Measurements from ENCODE around the gene FAM168A. TPM values are rescaled to one million over a fixed set of nuclear protein-coding genes. Genes with fewer than 3 reads are reported as not detected.

FAM168A gene
- polyA plus RNA-seq, 2 of the 4 experiments (the other 2 are of a cell fraction), result 15.3 to 19.2 TPM

DNA sequence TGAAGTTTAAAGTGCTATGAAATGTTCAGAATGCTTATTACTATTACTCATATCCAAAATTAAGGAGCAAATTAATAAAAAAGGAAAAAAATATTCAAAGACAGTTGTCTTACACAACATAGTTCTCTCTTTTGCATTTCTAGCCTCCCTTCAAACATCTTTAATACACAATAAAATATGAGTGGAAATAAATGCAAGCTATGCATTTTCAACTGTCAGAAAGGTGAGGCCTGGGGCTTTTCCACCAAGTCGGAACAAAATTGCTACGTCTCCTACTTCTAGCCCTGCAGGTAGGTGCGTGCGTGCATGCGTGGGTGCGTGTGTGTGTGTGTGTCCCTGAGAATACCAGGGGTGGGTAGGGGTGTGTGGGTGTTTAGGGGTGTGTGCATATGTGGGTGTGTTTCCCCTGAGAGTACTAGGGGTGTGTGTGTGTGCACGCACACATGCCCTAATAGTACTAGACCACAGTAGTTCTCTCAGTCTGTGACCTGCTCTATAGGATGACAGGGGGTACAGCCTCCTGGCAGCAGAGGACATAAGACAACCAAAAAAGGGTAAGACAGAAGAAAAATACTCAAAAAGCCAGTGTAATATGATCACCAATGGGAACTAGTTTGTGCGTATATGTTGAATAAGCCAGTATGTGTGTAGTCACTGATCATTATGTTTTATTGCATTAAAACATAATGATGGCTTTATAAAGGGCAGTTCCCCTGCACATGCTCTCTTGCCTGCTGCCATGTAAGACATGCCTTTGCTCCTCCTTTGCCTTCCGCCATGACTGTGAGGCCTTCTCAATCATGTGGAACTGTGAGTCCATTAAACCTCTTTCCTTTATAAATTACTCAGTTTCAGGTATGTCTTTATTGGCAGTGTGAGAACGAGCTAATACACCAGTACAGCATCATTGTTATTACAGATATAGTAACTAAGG lies 89.4 kb downstream of the FAM168A start:
- POLR2A ChIA-PET, result interaction anchor here (0.5 kb wide), 1 partner anchor 201 kb away, joined by 5 read pairs; no protein-coding TSS in a partner anchor
- FAIRE-seq (no peak), DNase-seq (ENCODE audit: low read depth in 1 of 2, low spot score in 1 of 2) (no peak), ATAC-seq (no peak; a peak in 1 of 6 replicates)
- H3K9me3 ChIP-seq, result peaks cover 3% of the 10 kb centered on the region; the same call in 1 of the 3 replicates
- H3K4me1 ChIP-seq, result 0 out of 3 replicates have a peak, but pooled peaks cover 6% of the 10 kb centered on the region
- CTCF ChIA-PET, result interaction anchor here (0.6 to 4.9 kb wide), 3 partner anchors 30 to 202 kb away, joined by 3 to 19 read pairs (median 3); no protein-coding TSS in a partner anchor
- H3K4me3 ChIP-seq, result no peak overlapping the region
- 91% methylated on average over 10 of the region's 10 CpGs for whole genome bisulfite sequencing (ENCODE audit: missing lambda C conversion rate)
- no peak overlapping the region for H3K27ac ChIP-seq
- no peak for TF ChIP-seq MYC (IDR thresholded peaks at IDR 0.05; ENCODE audit: borderline replicate concordance, low read length)
- TF ChIP-seq ZFP36 (IDR thresholded peaks at IDR 0.05; ENCODE audit: borderline replicate concordance, partially characterized antibody), result peak; percentile 15
- peak; percentile 88 for TF ChIP-seq MAFK (IDR thresholded peaks at IDR 0.05; ENCODE audit: partially characterized antibody)
- H3K4me2 ChIP-seq, result no peak overlapping the region

DNA sequence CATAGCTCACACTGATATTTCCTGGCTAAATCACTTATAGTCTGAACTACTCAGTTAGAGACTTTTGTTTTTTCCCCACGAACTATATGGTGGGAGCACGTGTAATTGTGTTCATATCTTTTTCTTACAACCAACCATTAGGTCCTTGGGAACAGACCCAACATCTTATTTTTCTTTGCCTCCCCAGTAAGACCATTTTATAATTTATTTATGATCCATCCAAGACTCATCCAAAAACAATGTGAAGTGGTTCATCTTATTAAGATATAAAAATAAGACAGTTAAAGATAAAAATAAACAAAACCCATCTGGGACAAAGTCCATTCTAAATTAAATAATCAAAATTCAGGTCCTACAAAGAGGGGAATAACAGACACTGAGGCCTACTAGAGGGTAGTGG lies 90.8 kb downstream of the FAM168A start:
- CTCF ChIA-PET, result interaction anchor here (1.3 kb wide), 1 partner anchor 118 kb away, joined by 4 read pairs; no protein-coding TSS in a partner anchor
- H3K4me3 ChIP-seq, result no peak overlapping the region

DNA sequence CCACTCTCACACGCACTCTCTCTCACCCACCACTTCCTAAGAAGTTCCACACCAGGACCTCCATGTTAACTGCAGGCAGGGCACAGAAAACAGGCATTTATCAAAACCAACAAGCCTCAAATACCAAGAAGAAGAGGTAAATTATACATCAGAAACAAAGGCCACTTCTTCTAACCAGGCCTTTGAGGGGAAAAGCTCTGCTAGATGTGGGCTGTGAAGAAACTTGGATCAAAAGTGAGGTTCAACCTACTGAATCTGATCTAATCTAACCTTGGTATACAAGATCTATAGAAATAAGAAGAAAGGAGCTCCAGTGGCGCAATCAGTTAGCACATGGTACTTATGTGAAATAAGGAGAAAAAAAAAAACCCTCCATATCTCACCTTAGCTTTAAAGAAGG lies 91.9 kb downstream of the FAM168A start:
- DNase-seq (ENCODE audit: low read depth in 1 of 2, low spot score in 1 of 2), result no peak
- ATAC-seq, result no peak
- Histone ChIP-seq H3K9me3 (peaks cover 4% of the 10 kb centered on the region; the same call in 1 of the 3 replicates), H3K4me3 (no peak overlapping the region), H3K4me2 (no peak overlapping the region), H3K27ac (no peak overlapping the region), H3K4me1 (0 out of 3 replicates have a peak, but pooled peaks cover 6% of the 10 kb centered on the region)
- CTCF ChIA-PET, result interaction anchor here (0.9 kb wide), 1 partner anchor 155 kb away, joined by 4 read pairs; no protein-coding TSS in a partner anchor
- 94% methylated on average over 2 of the region's 2 CpGs for WGBS (ENCODE audit: missing lambda C conversion rate)
- FAIRE-seq, result no peak
- TF ChIP-seq EHMT2 (IDR thresholded peaks at IDR 0.05; ENCODE audit: low read depth), result no peak
- no peak for TF ChIP-seq FOXS1 (CRISPR knock-in tag; IDR thresholded peaks at IDR 0.05)
- no peak for TF ChIP-seq ZSCAN20 (CRISPR knock-in tag; IDR thresholded peaks at IDR 0.05)
- TF ChIP-seq RFX5 (IDR thresholded peaks at IDR 0.05), result no peak
- no peak for TF ChIP-seq SREBF2 (IDR thresholded peaks at IDR 0.05)
- TF ChIP-seq, protein P1, sequence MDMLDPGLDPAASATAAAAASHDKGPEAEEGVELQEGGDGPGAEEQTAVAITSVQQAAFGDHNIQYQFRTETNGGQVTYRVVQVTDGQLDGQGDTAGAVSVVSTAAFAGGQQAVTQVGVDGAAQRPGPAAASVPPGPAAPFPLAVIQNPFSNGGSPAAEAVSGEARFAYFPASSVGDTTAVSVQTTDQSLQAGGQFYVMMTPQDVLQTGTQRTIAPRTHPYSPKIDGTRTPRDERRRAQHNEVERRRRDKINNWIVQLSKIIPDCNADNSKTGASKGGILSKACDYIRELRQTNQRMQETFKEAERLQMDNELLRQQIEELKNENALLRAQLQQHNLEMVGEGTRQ (IDR thresholded peaks at IDR 0.05), result no peak
- TF ChIP-seq, protein P2, sequence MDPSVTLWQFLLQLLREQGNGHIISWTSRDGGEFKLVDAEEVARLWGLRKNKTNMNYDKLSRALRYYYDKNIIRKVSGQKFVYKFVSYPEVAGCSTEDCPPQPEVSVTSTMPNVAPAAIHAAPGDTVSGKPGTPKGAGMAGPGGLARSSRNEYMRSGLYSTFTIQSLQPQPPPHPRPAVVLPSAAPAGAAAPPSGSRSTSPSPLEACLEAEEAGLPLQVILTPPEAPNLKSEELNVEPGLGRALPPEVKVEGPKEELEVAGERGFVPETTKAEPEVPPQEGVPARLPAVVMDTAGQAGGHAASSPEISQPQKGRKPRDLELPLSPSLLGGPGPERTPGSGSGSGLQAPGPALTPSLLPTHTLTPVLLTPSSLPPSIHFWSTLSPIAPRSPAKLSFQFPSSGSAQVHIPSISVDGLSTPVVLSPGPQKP (IDR thresholded peaks at IDR 0.05; ENCODE audit: low read depth, low read length), result no peak
- TF ChIP-seq HDAC2 (IDR thresholded peaks at IDR 0.05), result no peak
- TF ChIP-seq EHF (CRISPR knock-in tag; IDR thresholded peaks at IDR 0.05), result no peak
- TF ChIP-seq, protein P3, sequence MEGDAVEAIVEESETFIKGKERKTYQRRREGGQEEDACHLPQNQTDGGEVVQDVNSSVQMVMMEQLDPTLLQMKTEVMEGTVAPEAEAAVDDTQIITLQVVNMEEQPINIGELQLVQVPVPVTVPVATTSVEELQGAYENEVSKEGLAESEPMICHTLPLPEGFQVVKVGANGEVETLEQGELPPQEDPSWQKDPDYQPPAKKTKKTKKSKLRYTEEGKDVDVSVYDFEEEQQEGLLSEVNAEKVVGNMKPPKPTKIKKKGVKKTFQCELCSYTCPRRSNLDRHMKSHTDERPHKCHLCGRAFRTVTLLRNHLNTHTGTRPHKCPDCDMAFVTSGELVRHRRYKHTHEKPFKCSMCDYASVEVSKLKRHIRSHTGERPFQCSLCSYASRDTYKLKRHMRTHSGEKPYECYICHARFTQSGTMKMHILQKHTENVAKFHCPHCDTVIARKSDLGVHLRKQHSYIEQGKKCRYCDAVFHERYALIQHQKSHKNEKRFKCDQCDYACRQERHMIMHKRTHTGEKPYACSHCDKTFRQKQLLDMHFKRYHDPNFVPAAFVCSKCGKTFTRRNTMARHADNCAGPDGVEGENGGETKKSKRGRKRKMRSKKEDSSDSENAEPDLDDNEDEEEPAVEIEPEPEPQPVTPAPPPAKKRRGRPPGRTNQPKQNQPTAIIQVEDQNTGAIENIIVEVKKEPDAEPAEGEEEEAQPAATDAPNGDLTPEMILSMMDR (IDR thresholded peaks at IDR 0.05), result no peak
- TF ChIP-seq RNF2 (IDR thresholded peaks at IDR 0.05; ENCODE audit: borderline replicate concordance, low read depth), result no peak
- no peak for TF ChIP-seq KDM5A (IDR thresholded peaks at IDR 0.05)
- POLR2A ChIA-PET, result no interaction called here

More for the DNA sequence above, 90.8 kb downstream of the FAM168A start:
- no peak overlapping the region for H3K27ac ChIP-seq
- TF ChIP-seq NFE2L2 (conservative IDR thresholded peaks at IDR 0.05; ENCODE audit: low read length), result no peak
- TF ChIP-seq SREBF2 (IDR thresholded peaks at IDR 0.05), result no peak
- TF ChIP-seq KDM5A (IDR thresholded peaks at IDR 0.05), result no peak
- TF ChIP-seq, protein P2 (IDR thresholded peaks at IDR 0.05; ENCODE audit: low read depth, low read length), result no peak
- TF ChIP-seq CBX8 (IDR thresholded peaks at IDR 0.05), result no peak
- TF ChIP-seq EHF (CRISPR knock-in tag; IDR thresholded peaks at IDR 0.05), result no peak
- no peak for TF ChIP-seq TFCP2L1 (CRISPR knock-in tag; IDR thresholded peaks at IDR 0.05)
- TF ChIP-seq MAFK (IDR thresholded peaks at IDR 0.05; ENCODE audit: partially characterized antibody), result no peak
- TF ChIP-seq JUNB (IDR thresholded peaks at IDR 0.05), result no peak
- no peak for TF ChIP-seq EP300 (IDR thresholded peaks at IDR 0.05)
- no peak for TF ChIP-seq CBX2 (IDR thresholded peaks at IDR 0.05; ENCODE audit: borderline replicate concordance, low read depth)
- no peak for TF ChIP-seq RNF2 (IDR thresholded peaks at IDR 0.05; ENCODE audit: borderline replicate concordance, low read depth)
- TF ChIP-seq RFX5 (IDR thresholded peaks at IDR 0.05), result no peak
- TF ChIP-seq ZC3H11A (IDR thresholded peaks at IDR 0.05), result no peak
- peaks cover 4% of the 10 kb centered on the region; the same call in 1 of the 3 replicates for H3K9me3 ChIP-seq
- no peak for DNase-seq (ENCODE audit: low read depth in 1 of 2, low spot score in 1 of 2)
- H3K4me2 ChIP-seq, result 0 out of 3 replicates have a peak overlapping the region, but pooled peaks have one; percentile 7
- H3K4me1 ChIP-seq, result 0 out of 3 replicates have a peak, but pooled peaks cover 6% of the 10 kb centered on the region
- no peak for FAIRE-seq
- WGBS (ENCODE audit: missing lambda C conversion rate), result 76% methylated on average over 2 of the region's 2 CpGs
- POLR2A ChIA-PET, result no interaction called here
- ATAC-seq, result no peak

Measured in A549 (cell line).